Superior temporal gyrus (tissue), 1 donor: Measurements from ENCODE around the gene PCDHGB7.
"Not testable (repeated sequence)": the region's sequence is repeated elsewhere in the genome, so short reads cannot be mapped to it uniquely, and the experiment has no call there.

Source experiments
- DNase-seq: peaks from one replicate; pipeline ENCODE4 v3.0.0-alpha.2; 2016; ENCODE audit errors: extremely low spot score

PCDHGB7 gene

GRCh38 chr5:141397756-141398551 lies 19.5 kb upstream of the PCDHGB7 start, which contains the start of gene PCDHGB5:
TSS of gene PCDHGB5 (plus strand) at chr5:141397947. CDS start at chr5:141398128, 181 bp downstream.
- DNase-seq, result peak; percentile 6

- no peak for DNase-seq
Observed at GRCh38 chr5:141398608-141399007, 18.9 kb upstream of the PCDHGB7 start.

- no peak for DNase-seq
Observed at GRCh38 chr5:141399555-141400258, 17.8 kb upstream of the PCDHGB7 start.

- peak; percentile 55 for DNase-seq
Observed at GRCh38 chr5:141402553-141403243, 14.8 kb upstream of the PCDHGB7 start, which contains the start of gene PCDHGA9. TSS of gene PCDHGA9 (plus strand) at chr5:141402778. CDS start at chr5:141402953, 175 bp downstream.

- DNase-seq, result no peak
Observed at GRCh38 chr5:141403387-141403786, 14.1 kb upstream of the PCDHGB7 start.

GRCh38 chr5:141407790-141408505 lies 9.5 kb upstream of the PCDHGB7 start, which contains the start of gene PCDHGB6:
TSS of gene PCDHGB6 (plus strand) at chr5:141408021. CDS start at chr5:141408203, 182 bp downstream.
- not testable (repeated sequence) for DNase-seq

- no peak for DNase-seq
Observed at GRCh38 chr5:141409598-141410306, 7.7 kb upstream of the PCDHGB7 start.

- no peak for DNase-seq
Observed at GRCh38 chr5:141411575-141411974, 5.9 kb upstream of the PCDHGB7 start.

GRCh38 chr5:141412854-141413539 lies 4.5 kb upstream of the PCDHGB7 start, which contains the start of gene PCDHGA10:
TSS of gene PCDHGA10 (plus strand) at chr5:141412987. CDS start at chr5:141413176, 189 bp downstream.
- peak; percentile 13 for DNase-seq

GRCh38 chr5:141413540-141414069 lies 3.9 kb upstream of the PCDHGB7 start:
- DNase-seq, result no peak

GRCh38 chr5:141414548-141415274 lies 2.8 kb upstream of the PCDHGB7 start:
- not testable (repeated sequence) for DNase-seq

GRCh38 chr5:141415275-141415618 lies 2.2 kb upstream of the PCDHGB7 start:
- not testable (repeated sequence) for DNase-seq

- no peak for DNase-seq
Observed at GRCh38 chr5:141419074-141419880, 1.8 kb downstream of the PCDHGB7 start.

GRCh38 chr5:141420855-141421488 lies 3.5 kb downstream of the PCDHGB7 start, which contains the start of gene PCDHGA11:
TSS of gene PCDHGA11 (plus strand) at chr5:141421051. CDS start at chr5:141421228, 177 bp downstream.
- peak; percentile 16 for DNase-seq

GRCh38 chr5:141421489-141421855 lies 4.0 kb downstream of the PCDHGB7 start:
- no peak for DNase-seq

- no peak for DNase-seq
Observed at GRCh38 chr5:141422742-141423291, 5.3 kb downstream of the PCDHGB7 start.

GRCh38 chr5:141427783-141428426 lies 10.4 kb downstream of the PCDHGB7 start:
- no peak for DNase-seq
